ENCODE measurements around the gene GMCL2. TPM values are rescaled to one million over a fixed set of nuclear protein-coding genes. Genes with fewer than 3 reads are reported as not detected.

GMCL2 gene
- total RNA-seq, 1 experiment from 2014 or later, result not detected

DNA sequence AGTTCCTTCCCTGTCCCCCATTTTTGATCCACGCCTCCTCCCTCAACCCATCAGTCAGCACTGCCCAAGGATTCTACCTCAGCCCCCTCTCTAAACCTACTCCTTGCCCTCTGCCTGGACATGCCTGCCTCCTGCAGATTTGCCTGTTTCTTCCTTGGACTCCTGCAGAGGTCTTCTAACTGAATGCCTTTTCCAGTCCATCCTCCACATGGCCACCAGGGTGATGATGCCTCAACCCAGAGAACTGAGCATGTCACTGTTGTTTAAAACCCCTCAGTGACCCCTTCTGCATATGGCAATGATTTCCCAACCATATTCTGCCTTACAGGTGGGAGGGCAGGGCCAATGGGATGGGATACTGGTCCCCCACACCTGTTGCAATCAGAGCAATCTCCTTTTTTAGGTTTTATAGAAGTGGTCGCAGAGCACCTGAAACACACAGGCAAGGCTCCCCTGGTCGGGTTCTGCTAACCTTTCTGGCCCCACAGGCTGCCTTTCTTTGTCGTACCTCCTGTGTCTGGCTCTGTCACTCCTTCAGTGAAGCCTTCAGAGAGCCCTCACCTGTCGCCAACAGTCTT, 36.1 kb upstream of the GMCL2 start:
- Histone ChIP-seq H3T11ph (ENCODE audit: low read length) (no peak overlapping the region), H3K79me2 (ENCODE audit: insufficient read depth, low read length) (no peaks in the 10 kb centered on the region), H2BK120ac (ENCODE audit: low read depth, low read length, poor library complexity, severe bottlenecking) (no peak overlapping the region), H4K5ac (ENCODE audit: insufficient read length, low read depth, low read length) (no peak overlapping the region), H4K8ac (replicated peaks; ENCODE audit: insufficient read length, low read depth, low read length) (no peak overlapping the region), H3K18ac (ENCODE audit: insufficient read length, low read depth, low read length) (no peak overlapping the region), H4K20me1 (ENCODE audit: control insufficient read depth, insufficient read depth, insufficient read length) (peaks cover 3% of the 10 kb centered on the region), H3K23ac (ENCODE audit: insufficient read length, low read depth, low read length) (no peak overlapping the region), H3K27ac (ENCODE audit: insufficient read length, low read depth, low read length) (no peak overlapping the region), H3K27me3 (ENCODE audit: insufficient read depth, low read length) (no peaks in the 10 kb centered on the region), H3K9me3 (ENCODE audit: control insufficient read depth, low read depth, low read length) (no peaks in the 10 kb centered on the region), H2BK20ac (ENCODE audit: low read depth, low read length, poor library complexity, severe bottlenecking) (no peak overlapping the region), H2BK12ac (ENCODE audit: insufficient read length, low read depth, low read length) (no peak overlapping the region), H3K14ac (ENCODE audit: insufficient read depth, low read length) (no peak overlapping the region), H3K4me2 (ENCODE audit: insufficient read depth, insufficient read length, low read length) (no peak overlapping the region), H3K23me2 (ENCODE audit: insufficient read length, low read depth, low read length, poor library complexity, severe bottlenecking) (no peaks in the 10 kb centered on the region), H2AK5ac (ENCODE audit: insufficient read length, low read length) (no peak overlapping the region), H3K4me1 (ENCODE audit: insufficient read depth, low read length) (peaks cover 2% of the 10 kb centered on the region; the same call in 1 of the 2 replicates), H4K91ac (ENCODE audit: insufficient read length, low read depth, low read length) (no peak overlapping the region), H2BK5ac (ENCODE audit: insufficient read length, low read length) (no peak overlapping the region), H3K56ac (ENCODE audit: insufficient read length, low read depth, low read length) (no peak overlapping the region), H3K79me1 (ENCODE audit: insufficient read depth, low read depth, low read length, poor library complexity, severe bottlenecking) (no peaks in the 10 kb centered on the region), H2BK15ac (ENCODE audit: low read depth, low read length) (no peak overlapping the region), H2AFZ (ENCODE audit: low read length) (no peak overlapping the region), H3K9ac (ENCODE audit: extremely low read depth, insufficient read length, low read length) (no peak overlapping the region), H3K4ac (ENCODE audit: low read depth, low read length) (no peak overlapping the region)
- H3K27me3 Mint-ChIP-seq (ENCODE audit: low read depth), result no peaks in the 10 kb centered on the region
- DNase-seq, result no peak
- H3K4me3 Mint-ChIP-seq, result 0 out of 5 replicates have a peak overlapping the region, but pooled peaks of 1 of the 2 experiments have one; percentile 5
- peaks cover 17% of the 10 kb centered on the region in 2 experiments for H3K4me1 Mint-ChIP-seq
- H3K36me3 Mint-ChIP-seq (ENCODE audit: insufficient read depth in 1 of 3, low read depth in 3 of 3), result peaks cover 38 to 78% (median 59%) of the 10 kb centered on the region in 3 experiments; a peak in 6 of 7 replicates
- peak overlapping the region in 2 of 3 experiments; percentile 64 to 84; a peak in 4 of 7 replicates for H3K27ac Mint-ChIP-seq
- WGBS (ENCODE audit: extremely low coverage, insufficient read length, low lambda C conversion rate), result no CpG with 5 or more reads among the region's 5 CpGs
- H3K9me3 Mint-ChIP-seq, result no peaks in the 10 kb centered on the region; a peak in 1 of 5 replicates
- peak; percentile 37; the same call in 2 of the 3 replicates for TF ChIP-seq CTCF (conservative IDR thresholded peaks at IDR 0.05)

Measured in H9 (cell line).